ENCODE data around the gene FRS2. TPM values are rescaled to one million over a fixed set of nuclear protein-coding genes. Genes with fewer than 3 reads are reported as not detected.

FRS2 gene
- total RNA-seq, 4 donors from 2014 or later: 36.5 to 60.3 (median 43.8) TPM

- Histone ChIP-seq H3K36me3 (no peaks in the 10 kb centered on the region), H3K4me3 (no peak overlapping the region), H3K27ac (replicated peaks in 1 of 4) (no peak overlapping the region), H3K4me1 (peaks cover 69 to 97% (median 89%) of the 10 kb centered on the region in 4 donors), H3K9me3 (no peaks in the 10 kb centered on the region), H3K27me3 (no peaks in the 10 kb centered on the region)
- WGBS: 69% methylated on average over 5 of the region's 5 CpGs
- intact Hi-C loops (cut with DNase I): no loop called here
- no peak for DNase-seq (ENCODE audit: extremely low spot score)
- no peak for TF ChIP-seq POLR2AphosphoS5 (IDR thresholded peaks at IDR 0.05)
- TF ChIP-seq EP300 (IDR thresholded peaks at IDR 0.05): no peak
- TF ChIP-seq, protein P1, sequence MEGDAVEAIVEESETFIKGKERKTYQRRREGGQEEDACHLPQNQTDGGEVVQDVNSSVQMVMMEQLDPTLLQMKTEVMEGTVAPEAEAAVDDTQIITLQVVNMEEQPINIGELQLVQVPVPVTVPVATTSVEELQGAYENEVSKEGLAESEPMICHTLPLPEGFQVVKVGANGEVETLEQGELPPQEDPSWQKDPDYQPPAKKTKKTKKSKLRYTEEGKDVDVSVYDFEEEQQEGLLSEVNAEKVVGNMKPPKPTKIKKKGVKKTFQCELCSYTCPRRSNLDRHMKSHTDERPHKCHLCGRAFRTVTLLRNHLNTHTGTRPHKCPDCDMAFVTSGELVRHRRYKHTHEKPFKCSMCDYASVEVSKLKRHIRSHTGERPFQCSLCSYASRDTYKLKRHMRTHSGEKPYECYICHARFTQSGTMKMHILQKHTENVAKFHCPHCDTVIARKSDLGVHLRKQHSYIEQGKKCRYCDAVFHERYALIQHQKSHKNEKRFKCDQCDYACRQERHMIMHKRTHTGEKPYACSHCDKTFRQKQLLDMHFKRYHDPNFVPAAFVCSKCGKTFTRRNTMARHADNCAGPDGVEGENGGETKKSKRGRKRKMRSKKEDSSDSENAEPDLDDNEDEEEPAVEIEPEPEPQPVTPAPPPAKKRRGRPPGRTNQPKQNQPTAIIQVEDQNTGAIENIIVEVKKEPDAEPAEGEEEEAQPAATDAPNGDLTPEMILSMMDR (IDR thresholded peaks at IDR 0.05): no peak
- no peak for TF ChIP-seq POLR2A (IDR thresholded peaks at IDR 0.05; ENCODE audit: low read depth)
Observed at GRCh38 chr12:69509904-69510827, 40.0 kb downstream of the FRS2 start.

DNA sequence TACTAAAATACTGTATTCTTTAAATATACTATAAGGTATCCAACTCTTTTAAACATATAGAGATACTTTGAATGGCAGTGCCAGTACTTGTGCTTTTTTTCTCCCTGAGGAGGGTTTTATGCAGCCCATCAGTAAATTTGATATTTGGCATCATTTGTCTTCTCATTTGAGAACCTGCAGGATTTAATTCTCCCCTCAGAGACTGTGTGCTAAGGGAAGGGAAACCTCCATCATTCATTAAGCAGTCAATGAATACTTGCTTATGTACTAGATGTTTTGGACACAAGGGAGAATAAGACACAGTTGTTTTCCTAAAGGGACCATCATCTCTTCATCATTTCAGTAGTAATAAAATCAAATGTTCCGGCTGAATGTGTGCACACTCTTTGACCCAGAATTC, 40.8 kb downstream of the FRS2 start:
- H3K4me3 ChIP-seq: no peak overlapping the region
- H3K36me3 ChIP-seq: no peaks in the 10 kb centered on the region
- H3K9me3 ChIP-seq: no peaks in the 10 kb centered on the region
- intact Hi-C loops (cut with DNase I): no loop called here
- 95% methylated on average over 1 of the region's 1 CpG for WGBS
- H3K4me1 ChIP-seq: peaks cover 68 to 97% (median 89%) of the 10 kb centered on the region in 4 donors
- H3K27me3 ChIP-seq: no peaks in the 10 kb centered on the region
- no peak for DNase-seq (ENCODE audit: extremely low spot score)
- TF ChIP-seq POLR2A (IDR thresholded peaks at IDR 0.05; ENCODE audit: low read depth) (no peak), POLR2AphosphoS5 (IDR thresholded peaks at IDR 0.05) (no peak), EP300 (IDR thresholded peaks at IDR 0.05) (no peak)
- TF ChIP-seq, protein P1 (IDR thresholded peaks at IDR 0.05): no peak
- H3K27ac ChIP-seq (replicated peaks in 1 of 4): no peak overlapping the region

DNA sequence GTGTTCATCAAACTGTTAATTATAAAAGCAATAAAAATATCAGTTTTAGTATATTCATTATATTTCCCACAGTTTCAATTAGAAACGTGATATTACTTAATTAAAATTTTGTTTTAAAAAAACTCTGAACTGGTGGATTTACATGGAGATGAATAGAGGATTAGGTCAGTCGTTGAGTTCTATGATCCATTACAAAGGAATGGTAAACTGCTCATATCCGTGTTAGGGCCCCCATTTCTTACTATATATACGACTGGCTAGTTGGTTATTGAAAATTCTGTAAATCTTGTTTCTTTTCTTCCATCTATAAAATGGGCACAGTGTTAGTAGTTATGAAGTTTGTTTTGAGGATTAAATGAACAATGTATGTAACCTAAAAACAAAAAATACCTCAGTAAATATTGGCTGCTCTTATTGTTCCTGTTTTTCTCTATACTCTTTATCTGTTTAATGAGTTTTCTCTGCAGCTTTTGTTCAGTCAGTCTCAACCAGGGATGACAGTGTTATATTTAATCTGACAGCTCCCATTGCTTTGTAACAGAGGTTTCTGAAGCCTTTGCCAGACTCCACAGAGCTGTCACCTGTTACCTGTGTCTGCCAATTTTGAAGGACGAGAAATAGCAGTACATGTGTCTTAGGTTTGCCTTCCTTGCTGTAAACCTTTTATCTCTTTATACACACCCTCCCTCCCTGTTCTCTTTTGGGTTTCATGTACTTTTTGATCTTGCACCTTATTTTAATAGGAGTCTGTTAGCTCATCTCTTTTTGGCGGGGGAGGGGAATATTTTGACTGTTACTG, 41.5 kb downstream of the FRS2 start:
- H3K9me3 ChIP-seq: no peaks in the 10 kb centered on the region
- H3K27me3 ChIP-seq: no peaks in the 10 kb centered on the region
- H3K27ac ChIP-seq (replicated peaks in 1 of 4): no peak overlapping the region
- H3K36me3 ChIP-seq: no peaks in the 10 kb centered on the region
- no peak overlapping the region for H3K4me3 ChIP-seq
- intact Hi-C loops (cut with DNase I): no loop called here
- WGBS: 72% methylated on average over 6 of the region's 6 CpGs
- peaks cover 64 to 95% (median 88%) of the 10 kb centered on the region in 4 donors for H3K4me1 ChIP-seq
- TF ChIP-seq, protein P1 (IDR thresholded peaks at IDR 0.05): no peak
- TF ChIP-seq EP300 (IDR thresholded peaks at IDR 0.05): no peak
- no peak for TF ChIP-seq POLR2AphosphoS5 (IDR thresholded peaks at IDR 0.05)
- no peak for TF ChIP-seq POLR2A (IDR thresholded peaks at IDR 0.05; ENCODE audit: low read depth)
- DNase-seq (ENCODE audit: extremely low spot score): no peak

DNA sequence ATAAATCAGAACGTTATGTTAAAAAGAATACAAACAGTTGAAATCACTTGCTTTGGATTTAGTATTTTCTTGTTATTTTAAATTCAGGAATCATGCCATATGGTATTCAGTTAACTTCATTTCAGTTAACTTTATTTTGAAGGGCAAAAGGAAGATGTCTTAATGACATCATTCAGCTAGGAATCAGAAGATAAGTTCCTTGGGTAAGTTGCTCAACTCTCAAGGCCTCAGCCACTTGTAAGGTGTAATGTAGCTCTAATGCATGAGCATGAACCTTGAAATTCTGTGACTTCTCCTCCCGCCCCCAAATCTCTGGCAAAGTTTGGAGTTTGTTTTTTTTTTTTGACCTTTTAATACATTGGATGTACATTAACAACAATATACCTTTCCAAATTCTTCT, 42.6 kb downstream of the FRS2 start:
- Histone ChIP-seq H3K9me3 (no peaks in the 10 kb centered on the region), H3K27me3 (no peaks in the 10 kb centered on the region), H3K36me3 (no peaks in the 10 kb centered on the region), H3K4me3 (no peak overlapping the region), H3K27ac (replicated peaks in 1 of 4) (no peak overlapping the region), H3K4me1 (peaks cover 59 to 91% (median 85%) of the 10 kb centered on the region in 4 donors)
- intact Hi-C loops (cut with DNase I): no loop called here
- TF ChIP-seq POLR2A (IDR thresholded peaks at IDR 0.05; ENCODE audit: low read depth) (no peak), POLR2AphosphoS5 (IDR thresholded peaks at IDR 0.05) (no peak), EP300 (IDR thresholded peaks at IDR 0.05) (no peak)
- TF ChIP-seq, protein P1 (IDR thresholded peaks at IDR 0.05): no peak
- no peak for DNase-seq (ENCODE audit: extremely low spot score)
- WGBS: 84% methylated on average over 2 of the region's 2 CpGs
